ENCODE results near the gene ULK4.
"Not testable (repeated sequence)": the region's sequence is repeated elsewhere in the genome, so short reads cannot be mapped to it uniquely, and the experiment has no call there.

The ULK4 gene

DNA sequence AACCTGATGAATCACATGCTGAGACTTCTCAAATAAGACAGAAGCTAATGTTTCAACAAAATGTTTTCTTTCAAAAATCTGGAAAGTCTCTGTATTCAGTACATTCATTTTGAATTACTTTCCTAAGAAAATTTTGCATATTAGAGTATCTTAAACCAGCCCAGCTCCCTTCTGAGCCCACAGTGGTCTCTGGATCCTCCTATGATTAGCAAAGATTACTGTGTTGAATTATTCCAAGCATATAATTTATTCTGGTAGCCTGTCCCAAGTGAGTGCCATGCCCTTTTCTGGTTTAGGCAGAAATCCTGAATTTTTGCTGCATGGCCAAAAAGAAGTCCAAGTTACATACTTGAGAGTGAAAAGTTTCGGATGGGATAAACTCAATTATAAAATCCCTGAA, 483.6 kb downstream of the ULK4 start:
- DNase-seq = no peak

GRCh38 chr3:41477399-41478014, 484.4 kb downstream of the ULK4 start:
- no peak for DNase-seq

DNA sequence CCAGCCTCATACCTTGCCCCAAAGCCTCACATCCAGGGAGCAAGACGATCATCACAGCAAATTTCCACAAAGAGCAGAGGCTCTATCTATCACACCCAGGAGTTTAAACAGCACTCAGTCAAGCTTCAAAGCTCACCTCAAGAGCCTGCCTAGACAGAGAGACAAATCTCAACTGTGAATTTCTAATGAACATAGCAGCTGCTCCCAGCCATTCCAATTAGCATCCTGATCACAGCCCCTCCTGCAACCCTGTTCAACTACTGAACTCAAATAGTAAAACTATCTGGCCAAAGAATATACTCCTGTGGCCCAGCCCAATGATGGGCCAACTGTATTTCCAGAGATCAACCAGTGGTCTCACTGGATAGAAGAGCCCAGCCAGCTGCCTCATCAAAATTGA, 492.8 kb downstream of the ULK4 start:
- no peak for DNase-seq

DNA sequence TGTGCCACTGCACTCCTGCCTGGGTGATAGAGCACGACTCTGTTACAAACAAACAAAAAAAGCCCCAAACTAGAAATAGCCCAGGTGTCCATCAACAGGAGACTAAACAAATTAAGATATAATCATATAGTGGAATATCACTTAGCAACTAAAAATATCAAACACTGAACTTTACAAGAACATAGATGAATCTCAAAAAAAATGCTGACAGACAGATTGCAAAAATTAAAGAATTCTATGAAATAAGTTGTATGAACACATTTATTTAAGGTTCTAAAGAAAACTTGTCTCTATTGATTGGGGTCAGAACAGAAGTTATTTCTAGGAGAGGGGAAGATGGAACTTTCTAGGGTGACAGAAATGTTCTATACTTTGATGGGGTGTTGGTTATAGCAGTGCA, 494.4 kb downstream of the ULK4 start:
- DNase-seq = no peak

DNA sequence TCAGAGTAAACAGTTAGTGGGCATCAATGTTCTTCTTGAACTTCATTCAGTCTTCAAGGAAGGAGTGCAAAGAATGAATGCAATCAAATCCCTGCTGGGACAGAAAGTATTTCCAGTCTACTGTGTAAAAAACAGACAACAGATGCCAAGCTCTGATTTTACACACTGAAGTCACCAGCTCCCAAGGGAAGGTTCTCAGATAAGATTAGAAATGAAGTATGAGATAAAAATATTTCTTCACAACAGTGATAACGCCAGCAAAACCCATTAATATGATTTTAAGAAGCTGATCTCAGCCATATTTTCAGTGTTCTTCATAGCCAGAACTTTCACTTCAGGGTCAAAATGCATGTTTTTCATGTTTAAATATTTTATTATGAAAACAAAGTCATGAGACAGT, 497.0 kb downstream of the ULK4 start:
- DNase-seq = no peak

DNA sequence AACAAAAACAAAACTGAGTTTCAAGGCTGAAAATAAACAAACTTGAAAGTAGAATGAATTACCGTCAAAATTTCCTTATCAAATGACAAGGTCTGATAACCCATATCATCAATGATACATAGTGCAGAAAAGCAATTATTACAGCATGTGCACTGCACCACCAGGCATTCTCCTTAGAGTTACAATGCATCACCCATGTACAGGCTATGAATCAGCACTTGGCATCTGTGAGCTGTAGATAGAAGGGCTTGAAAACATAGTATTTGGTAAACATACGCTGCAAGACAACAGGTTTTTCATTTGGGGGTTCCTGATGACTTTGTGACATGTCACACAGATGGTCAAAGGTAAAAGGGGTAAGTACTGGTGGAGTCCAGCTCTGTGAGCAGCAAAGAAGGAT, 497.5 kb downstream of the ULK4 start:
- no peak for DNase-seq

GRCh38 chr3:41462103-41462691, 499.7 kb downstream of the ULK4 start:
- no peak for DNase-seq

GRCh38 chr3:41460736-41461135, 501.2 kb downstream of the ULK4 start:
- no peak for DNase-seq

DNA sequence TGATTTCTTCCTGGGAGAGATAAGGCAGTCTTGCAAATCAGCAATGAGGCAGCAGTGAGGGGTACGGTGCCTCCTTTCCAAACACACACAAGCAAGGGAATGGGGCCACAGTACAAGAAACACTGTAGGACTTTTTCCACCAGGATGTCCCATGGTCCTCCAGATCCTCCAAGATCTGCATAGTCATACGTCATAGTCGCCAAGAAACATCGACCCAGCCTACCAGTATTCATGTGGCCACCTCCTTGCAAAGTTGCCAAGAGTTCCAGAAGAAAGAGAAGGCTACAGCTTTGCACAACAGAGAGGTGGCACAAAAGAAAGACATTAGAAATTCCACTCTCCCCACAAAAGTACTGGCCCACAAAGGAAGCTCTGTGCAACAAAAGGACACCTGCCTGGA, 504.7 kb downstream of the ULK4 start:
- DNase-seq = no peak

DNA sequence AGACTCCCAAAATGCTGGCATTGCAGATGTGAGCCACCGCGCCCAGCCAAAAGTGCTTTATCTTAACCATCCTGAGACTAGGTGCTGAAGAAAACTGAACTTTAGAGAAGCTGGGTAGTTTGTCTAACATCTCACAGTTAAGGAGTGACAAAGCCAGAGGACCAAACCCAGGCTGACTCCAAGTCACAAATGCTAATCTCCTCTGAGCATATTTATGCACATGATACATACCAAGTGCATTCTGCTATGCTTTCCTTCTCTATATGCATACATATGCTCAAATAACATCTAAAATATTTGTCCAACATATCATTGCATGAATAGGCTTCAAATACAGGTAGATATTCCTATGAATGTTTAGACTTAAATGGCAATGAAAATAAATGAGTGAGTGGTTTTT, 505.7 kb downstream of the ULK4 start:
- no peak for DNase-seq

GRCh38 chr3:41453618-41454017, 508.3 kb downstream of the ULK4 start:
- DNase-seq = not testable (repeated sequence)

DNA sequence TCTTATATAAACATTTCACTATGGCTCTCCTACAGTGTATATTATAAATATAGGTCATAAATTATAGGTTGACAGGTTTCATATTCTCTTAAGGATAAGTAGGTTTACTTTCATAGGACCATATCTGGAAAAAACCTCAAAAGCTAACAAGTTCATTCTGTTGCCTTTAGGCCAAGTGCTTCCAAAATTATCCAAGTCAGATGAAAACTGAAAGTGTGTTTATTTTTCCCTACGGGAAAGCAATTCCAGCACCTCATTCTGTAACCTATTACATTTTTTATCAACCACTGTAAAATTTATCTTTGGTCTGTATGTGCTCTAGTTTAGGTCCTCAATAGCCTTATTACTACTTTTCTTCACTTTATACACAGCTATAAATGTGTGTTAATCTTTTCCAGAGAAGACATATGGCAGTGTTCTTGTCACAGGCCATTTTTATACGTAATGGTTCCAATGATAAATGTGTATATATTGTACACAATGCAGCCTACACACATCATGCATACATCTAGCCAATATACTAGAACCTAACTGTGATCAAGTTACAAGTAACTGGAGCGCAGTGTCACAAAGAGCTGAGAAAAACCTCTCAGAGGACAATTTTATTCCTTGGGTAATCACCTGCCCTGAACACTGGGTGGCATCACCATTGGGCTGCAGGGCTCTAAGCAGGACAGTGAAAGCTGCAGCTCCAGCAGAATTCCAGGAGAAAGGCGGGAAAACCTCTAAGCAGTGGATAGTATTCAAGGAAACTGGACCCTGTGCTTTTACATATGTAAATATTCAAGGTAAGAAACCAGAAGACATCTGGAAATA, 511.3 kb downstream of the ULK4 start:
- no peak for DNase-seq

- DNase-seq = no peak
Observed at GRCh38 chr3:41448396-41448795, 513.5 kb downstream of the ULK4 start.

DNA sequence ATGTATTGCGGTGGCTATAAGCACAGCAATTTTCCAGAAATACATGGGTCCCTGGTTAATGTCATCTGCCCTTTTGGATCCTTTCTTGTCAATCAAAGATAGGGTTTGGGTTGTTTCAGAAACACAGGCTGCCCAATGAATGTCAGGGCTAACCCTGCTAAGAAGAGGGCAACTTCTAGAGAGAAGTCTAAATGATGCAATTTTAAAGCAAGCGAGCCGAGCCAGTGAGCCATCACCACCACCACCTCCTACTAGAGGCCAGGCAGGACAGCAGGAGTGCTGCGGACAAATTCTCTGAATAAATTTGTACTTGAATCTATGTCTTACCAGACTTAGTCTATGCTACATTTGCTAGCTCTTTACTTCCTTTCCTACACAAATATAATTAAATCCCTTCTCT, 514.2 kb downstream of the ULK4 start:
- DNase-seq = no peak

DNA sequence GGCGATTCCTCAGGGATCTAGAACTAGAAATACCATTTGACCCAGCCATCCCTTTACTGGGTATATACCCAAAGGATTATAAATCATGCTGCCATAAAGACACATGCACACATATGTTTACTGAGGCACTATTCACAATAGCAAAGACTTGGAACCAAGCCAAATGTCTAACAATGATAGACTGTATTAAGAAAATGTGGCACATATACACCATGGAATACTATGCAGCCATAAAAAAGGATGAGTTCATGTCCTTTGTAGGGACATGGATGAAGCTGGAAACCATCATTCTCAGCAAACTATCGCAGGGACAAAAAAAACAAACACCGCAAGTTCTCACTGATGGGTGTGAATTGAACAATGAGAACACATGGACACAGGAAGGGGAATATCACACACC, 515.6 kb downstream of the ULK4 start:
- DNase-seq = not testable (repeated sequence)

GRCh38 chr3:41441568-41441967, 520.3 kb downstream of the ULK4 start:
- no peak for DNase-seq

- no peak for DNase-seq
Observed at GRCh38 chr3:41441139-41441538, 520.8 kb downstream of the ULK4 start.

DNA sequence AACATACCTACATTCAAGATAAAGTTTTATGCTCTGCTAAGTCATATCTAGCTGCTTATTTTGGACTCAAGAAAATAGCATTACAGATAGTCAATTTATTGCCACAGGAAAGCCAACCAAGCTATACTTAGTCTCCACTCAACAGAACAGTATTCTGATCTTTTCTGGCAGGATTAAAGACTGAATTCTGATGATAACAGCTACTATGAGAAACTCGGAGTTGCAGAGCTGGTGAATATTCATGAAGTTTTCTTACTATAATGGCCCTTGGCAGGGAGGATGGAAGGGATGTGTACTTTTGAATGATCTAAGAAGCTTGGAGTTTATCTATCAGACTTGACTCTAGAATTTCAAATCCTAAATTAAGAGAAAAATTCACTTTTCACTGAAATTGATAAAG, 524.9 kb downstream of the ULK4 start:
- no peak for DNase-seq

DNA sequence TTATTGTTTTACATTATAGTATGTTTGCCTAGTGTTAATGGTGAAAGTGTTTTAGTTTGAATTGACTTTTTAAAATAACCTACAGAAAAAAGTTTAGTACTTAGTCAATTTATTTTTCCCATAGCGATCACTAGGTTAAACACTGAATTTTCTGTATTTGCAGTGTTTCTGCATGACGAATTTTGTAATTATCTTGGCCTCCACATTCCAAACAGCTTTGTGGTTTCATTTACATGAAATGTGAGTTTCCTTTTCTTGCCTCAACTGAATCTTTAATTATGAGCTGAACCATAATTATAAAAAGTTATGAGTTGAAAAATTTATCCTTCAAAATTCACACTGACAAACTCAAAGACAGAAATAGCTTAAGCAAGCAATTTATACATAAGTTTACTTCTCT, 527.1 kb downstream of the ULK4 start:
- DNase-seq = no peak

DNA sequence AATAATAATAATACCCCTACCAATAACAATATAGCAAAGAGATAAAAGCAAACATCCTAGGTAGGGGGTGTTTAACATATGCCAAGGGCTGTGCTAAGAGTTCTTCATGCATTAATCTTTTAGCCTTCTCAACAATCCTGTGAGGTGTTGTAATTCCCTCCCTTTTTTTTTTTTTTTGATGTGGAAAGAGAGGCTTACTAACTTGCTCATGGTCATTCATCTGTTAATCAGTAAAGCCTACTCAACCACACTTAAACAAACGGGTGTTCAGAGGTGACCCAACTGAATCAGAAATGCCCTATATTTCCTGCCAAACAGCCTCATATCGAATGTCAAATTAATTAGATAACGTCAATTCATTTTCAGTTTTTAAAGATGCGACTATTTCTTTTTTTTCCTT, 530.5 kb downstream of the ULK4 start:
- no peak for DNase-seq

GRCh38 chr3:41430886-41431285, 531.0 kb downstream of the ULK4 start:
- no peak for DNase-seq

GRCh38 chr3:41430391-41430790, 531.5 kb downstream of the ULK4 start:
- DNase-seq = no peak

- DNase-seq = no peak
Observed at GRCh38 chr3:41426485-41426884, 535.4 kb downstream of the ULK4 start.

DNA sequence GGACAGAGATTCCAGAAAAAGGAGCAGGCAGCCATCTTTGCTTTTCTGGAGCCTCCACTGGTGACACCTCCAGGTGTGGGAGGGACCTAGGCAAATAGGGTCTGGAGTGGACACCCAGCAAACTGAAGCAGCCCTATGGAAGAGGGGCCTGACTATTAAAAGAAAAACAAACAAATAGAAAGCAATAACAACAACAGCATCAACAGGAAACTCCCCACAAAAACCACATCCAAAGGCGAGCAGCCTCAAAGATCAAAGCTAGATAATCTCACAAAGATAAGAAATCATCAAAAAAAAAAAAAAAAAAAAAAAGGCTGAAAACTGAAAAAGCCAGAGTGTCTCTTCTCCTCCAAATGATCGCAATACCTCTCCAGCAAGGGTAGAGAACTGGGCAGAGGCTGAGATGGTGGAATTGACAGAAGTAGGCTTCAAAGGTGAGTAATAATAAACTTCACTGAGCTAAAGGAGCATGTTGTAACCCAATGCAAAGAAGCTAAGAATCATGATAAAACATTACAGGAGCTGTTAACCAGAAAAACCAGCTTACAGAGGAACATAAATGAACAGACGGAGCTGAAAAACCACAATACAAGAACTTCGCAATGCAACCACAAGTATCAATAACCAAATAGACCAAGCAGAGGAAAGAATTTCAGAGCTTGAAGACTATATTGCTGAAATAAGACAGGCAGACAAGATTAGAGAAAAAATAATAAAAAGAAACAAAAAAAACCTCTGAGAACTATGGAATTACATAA, 537.2 kb downstream of the ULK4 start:
- DNase-seq = no peak
